SIG-M5 treated with dmso at 0.1 percent for 504 hours (cell line): ENCODE measurements around the gene CIZ1.
"Not testable (repeated sequence)": the region's sequence is repeated elsewhere in the genome, so short reads cannot be mapped to it uniquely, and the experiment has no call there.

Experiments used
- DNase-seq: peaks from one replicate; lab custom pipeline; 2025; ENCODE audit not compliant: unreplicated experiment; lab: John Stamatoyannopoulos, UW

Gene CIZ1, protein sequence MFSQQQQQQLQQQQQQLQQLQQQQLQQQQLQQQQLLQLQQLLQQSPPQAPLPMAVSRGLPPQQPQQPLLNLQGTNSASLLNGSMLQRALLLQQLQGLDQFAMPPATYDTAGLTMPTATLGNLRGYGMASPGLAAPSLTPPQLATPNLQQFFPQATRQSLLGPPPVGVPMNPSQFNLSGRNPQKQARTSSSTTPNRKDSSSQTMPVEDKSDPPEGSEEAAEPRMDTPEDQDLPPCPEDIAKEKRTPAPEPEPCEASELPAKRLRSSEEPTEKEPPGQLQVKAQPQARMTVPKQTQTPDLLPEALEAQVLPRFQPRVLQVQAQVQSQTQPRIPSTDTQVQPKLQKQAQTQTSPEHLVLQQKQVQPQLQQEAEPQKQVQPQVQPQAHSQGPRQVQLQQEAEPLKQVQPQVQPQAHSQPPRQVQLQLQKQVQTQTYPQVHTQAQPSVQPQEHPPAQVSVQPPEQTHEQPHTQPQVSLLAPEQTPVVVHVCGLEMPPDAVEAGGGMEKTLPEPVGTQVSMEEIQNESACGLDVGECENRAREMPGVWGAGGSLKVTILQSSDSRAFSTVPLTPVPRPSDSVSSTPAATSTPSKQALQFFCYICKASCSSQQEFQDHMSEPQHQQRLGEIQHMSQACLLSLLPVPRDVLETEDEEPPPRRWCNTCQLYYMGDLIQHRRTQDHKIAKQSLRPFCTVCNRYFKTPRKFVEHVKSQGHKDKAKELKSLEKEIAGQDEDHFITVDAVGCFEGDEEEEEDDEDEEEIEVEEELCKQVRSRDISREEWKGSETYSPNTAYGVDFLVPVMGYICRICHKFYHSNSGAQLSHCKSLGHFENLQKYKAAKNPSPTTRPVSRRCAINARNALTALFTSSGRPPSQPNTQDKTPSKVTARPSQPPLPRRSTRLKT

DNA sequence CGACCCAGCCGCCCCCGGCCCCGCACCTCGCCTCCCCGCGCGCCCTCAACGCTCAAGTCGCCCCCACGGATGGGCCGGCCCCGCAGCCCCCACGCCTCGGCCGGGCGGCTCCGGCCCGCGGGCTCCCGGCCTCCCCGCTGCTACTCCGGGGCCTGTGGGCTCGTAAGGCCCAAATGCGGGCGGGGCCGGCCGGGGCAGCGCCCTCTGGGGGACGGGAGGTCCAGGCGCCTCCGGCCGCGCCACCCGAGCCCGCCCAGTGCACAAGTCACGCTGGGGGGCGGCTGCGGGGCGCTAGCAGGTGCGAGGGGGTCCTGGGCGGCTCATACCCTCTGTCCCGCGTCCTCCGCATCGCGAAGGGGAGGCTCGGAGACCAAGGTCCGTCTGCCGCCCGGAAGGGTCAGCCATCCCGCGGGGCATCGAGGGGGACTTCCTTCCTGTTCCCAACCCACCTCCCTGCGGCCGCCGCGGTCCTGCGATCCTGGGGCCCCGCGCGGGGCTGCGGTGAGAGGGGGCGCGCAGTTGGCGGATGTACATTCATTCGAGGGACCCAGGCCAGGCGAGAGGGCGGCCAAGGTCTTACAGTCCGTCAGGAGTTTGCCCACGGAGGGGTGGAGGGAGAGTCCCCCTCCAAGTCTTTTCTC lies at the start of gene CIZ1:
Gene CIZ1 (minus strand): TSS at position 167 of the 641 bp plus-strand sequence. CDS start 715 bp downstream, outside the sequence.
- DNase-seq = peak; percentile 46

- DNase-seq = no peak
Observed at GRCh38 chr9:128233817-128234406, 42.5 kb upstream of the CIZ1 start.

DNA sequence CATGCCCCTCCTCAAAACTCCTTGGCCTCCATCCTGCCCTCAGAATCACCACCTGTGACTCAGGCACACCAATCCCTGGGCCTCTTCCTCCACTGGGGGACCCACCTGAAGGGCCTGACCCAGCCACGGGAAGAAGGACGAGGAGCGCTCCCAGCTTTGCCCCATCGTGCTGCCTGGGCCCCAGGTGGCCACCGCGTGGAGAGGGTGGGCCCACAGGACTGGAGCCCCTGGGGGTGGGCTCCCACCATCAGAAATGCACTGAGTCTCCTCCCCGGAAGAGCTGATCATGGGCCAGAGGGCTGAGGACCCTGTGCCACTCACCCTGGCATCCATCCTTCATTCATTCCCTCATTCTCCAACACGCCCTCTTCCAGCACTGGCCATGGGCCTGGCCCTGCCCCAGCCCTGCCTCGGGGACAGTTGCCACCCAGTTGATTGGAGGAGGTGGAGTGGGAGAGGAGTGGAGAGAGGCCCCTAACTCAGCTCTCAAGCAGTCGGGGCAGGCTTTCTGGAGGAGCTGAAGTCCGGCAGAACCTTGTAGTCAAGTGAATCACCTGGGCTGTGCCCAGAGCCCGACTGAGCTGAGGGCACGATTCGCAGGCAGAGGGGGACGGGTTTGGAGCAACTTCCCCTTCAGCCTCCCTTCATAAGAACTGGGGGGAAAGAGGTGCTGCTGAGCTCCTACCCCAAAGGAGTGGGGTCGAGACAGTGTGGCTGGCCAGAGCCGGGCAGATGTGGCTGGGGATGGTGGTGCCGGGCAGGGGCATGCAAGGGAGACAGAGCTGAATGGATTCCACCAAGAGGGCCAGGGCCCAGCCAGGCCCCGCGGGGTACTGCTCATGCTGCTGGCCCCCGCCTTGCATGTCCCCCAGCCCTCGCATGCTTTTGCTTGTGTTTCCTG lies 41.4 kb upstream of the CIZ1 start:
- no peak for DNase-seq

DNA sequence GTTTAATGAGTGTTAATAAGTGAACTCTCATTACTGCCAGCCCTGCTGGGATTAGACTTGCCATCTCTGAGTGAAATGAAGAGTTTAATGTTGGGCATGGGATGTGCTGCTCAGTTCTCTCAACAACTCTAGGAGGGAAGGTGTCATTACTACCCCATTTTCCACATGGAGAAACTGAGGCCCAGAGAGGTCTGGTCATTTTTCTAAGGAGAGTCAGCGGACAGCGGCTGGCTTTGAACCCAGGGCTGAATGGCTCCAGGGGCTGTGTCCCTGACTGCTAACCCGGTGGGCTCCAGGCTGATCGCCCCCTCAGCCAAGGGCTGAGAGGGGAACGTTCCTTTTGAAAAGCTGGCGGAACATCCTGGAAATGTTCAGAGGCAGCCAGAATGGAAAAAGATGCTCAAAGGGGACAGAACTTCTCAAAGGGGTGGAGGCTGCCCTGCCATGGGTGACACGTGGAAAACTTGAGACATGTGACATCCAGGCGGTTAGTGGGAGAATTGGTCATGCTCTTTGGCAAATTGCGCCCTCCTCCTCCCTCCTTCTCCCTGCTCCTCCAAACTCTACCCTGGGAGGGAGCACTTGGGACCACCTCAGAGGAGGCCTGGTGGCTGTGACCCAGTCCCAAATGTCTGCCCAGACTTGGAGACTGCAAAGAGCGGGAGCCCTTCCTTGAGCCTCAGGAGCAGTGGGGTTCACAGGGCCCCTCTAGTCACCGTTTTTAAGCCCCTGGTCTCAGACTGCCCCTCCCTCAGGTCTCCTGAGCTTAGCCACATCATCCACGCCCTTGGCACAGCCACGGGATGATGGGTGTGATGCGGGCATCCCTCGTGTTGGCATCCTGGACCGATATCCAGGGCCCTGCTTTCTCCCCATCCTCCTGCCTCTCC lies 40.5 kb upstream of the CIZ1 start:
- DNase-seq = no peak

- not testable (repeated sequence) for DNase-seq
Observed at GRCh38 chr9:128230897-128231296, 39.5 kb upstream of the CIZ1 start.

- DNase-seq = peak; percentile 44
Observed at GRCh38 chr9:128226412-128226801, 35.0 kb upstream of the CIZ1 start.

GRCh38 chr9:128225770-128226411 lies 34.5 kb upstream of the CIZ1 start:
- DNase-seq = no peak

DNA sequence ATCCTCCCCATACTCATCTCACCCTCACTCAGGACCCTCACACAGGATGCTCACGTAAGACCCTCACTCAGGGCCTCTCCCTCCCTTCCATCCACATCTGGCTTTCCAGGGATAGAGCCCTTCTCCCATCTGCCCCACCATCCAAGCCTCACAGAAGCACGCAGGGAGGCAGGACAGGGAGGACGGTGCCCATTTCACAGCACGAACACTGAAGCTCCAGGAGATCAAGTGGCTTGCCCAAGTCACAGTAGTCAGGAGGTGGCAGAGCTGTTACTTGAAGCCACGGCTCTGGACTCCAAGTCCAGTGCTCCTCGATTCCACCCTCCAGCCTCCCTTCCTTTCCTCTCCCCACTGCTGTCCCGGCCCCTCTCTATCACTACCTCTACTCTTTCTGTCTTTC lies 33.5 kb upstream of the CIZ1 start:
- no peak for DNase-seq

GRCh38 chr9:128222880-128223670 lies 31.7 kb upstream of the CIZ1 start:
- DNase-seq = no peak

- DNase-seq = no peak
Observed at GRCh38 chr9:128222026-128222425, 30.7 kb upstream of the CIZ1 start.

DNA sequence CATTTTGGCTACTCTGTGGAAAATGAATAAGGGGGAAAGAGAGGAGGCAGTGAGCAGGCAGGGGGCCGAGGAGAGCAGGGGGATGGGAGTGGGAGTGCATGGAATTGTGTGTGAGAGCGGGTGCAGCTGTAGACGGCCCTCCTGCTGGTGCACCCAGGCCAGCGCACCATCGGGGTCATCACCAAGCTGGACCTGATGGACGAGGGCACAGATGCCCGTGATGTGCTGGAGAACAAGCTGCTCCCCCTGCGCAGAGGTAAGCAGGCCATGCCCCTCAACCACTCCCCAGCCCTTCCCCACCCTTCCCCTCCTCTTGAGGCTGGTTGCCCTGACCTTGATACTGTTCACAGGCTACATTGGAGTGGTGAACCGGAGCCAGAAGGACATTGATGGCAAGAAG lies 28.5 kb upstream of the CIZ1 start:
- no peak for DNase-seq

DNA sequence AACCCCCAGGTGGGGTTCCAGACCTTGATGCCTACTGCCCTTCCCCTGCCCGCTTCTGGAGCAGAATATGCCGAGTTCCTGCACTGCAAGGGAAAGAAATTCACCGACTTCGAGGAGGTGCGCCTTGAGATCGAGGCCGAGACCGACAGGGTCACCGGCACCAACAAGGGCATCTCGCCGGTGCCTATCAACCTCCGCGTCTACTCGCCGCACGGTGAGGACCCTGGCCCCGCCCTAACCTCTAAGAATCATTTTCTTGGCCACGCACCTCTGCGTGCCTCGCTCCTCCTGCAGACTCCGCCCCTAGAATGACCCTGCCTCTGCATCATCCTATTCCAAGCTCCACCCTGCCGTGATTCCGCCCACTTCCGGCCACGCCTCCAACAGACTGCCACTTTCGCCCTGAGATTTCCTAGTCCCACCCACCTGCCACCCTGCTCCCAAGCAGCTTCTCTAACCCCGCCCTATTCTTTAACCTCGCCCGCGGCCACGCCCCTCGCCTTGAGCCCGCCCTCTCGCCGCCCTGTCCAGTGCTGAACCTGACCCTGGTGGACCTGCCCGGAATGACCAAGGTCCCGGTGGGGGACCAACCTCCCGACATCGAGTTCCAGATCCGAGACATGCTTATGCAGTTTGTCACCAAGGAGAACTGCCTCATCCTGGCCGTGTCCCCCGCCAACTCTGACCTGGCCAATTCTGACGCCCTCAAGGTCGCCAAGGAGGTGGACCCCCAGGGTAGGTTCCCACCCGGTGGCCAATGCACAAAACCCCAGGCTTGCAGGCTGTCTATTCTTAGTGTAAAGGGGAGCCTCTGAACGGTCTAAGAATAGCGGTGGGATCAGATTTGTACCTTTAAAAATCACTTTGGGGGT lies 27.4 kb upstream of the CIZ1 start:
- DNase-seq = peak; percentile 96

- no peak for DNase-seq
Observed at GRCh38 chr9:128218172-128218517, 26.8 kb upstream of the CIZ1 start.

- DNase-seq = no peak
Observed at GRCh38 chr9:128216781-128217553, 25.6 kb upstream of the CIZ1 start.

- no peak for DNase-seq
Observed at GRCh38 chr9:128215491-128216409, 24.4 kb upstream of the CIZ1 start.
